Measurements from ENCODE around the gene DDX20. TPM values are rescaled to one million over a fixed set of nuclear protein-coding genes. Genes with fewer than 3 reads are reported as not detected.
"Not testable (repeated sequence)": the region's sequence is repeated elsewhere in the genome, so short reads cannot be mapped to it uniquely, and the experiment has no call there.

Gene DDX20
- total RNA-seq, 1 donor from 2014 or later, result 14.0 TPM

GRCh38 chr1:111738436-111739193, 17.1 kb upstream of the DDX20 start:
- peak overlapping the region; percentile 93 for H3K4me3 Mint-ChIP-seq (ENCODE audit: unreplicated experiment)
- H3K27me3 Mint-ChIP-seq (ENCODE audit: unreplicated experiment), result no peaks in the 10 kb centered on the region
- TF ChIP-seq, protein P1, sequence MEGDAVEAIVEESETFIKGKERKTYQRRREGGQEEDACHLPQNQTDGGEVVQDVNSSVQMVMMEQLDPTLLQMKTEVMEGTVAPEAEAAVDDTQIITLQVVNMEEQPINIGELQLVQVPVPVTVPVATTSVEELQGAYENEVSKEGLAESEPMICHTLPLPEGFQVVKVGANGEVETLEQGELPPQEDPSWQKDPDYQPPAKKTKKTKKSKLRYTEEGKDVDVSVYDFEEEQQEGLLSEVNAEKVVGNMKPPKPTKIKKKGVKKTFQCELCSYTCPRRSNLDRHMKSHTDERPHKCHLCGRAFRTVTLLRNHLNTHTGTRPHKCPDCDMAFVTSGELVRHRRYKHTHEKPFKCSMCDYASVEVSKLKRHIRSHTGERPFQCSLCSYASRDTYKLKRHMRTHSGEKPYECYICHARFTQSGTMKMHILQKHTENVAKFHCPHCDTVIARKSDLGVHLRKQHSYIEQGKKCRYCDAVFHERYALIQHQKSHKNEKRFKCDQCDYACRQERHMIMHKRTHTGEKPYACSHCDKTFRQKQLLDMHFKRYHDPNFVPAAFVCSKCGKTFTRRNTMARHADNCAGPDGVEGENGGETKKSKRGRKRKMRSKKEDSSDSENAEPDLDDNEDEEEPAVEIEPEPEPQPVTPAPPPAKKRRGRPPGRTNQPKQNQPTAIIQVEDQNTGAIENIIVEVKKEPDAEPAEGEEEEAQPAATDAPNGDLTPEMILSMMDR (IDR thresholded peaks at IDR 0.05), result no peak
- DNase-seq (ENCODE audit: extremely low spot score, unreplicated experiment), result peak; percentile 90
- peaks cover 24% of the 10 kb centered on the region for H3K4me1 Mint-ChIP-seq (ENCODE audit: unreplicated experiment)
- H3K27ac Mint-ChIP-seq (ENCODE audit: unreplicated experiment), result peak overlapping the region; percentile 97
- H3K9me3 Mint-ChIP-seq (ENCODE audit: unreplicated experiment), result no peaks in the 10 kb centered on the region
- H3K36me3 Mint-ChIP-seq (ENCODE audit: unreplicated experiment), result no peaks in the 10 kb centered on the region

GRCh38 chr1:111739194-111739924, 16.3 kb upstream of the DDX20 start, which contains the start of gene INKA2:
Gene INKA2 (minus strand): TSS chr1:111739395. CDS start chr1:111739242, 153 bp downstream.
- no peaks in the 10 kb centered on the region for H3K27me3 Mint-ChIP-seq (ENCODE audit: unreplicated experiment)
- H3K4me3 Mint-ChIP-seq (ENCODE audit: unreplicated experiment), result peak within 1 kb of the TSS; percentile 93
- H3K4me1 Mint-ChIP-seq (ENCODE audit: unreplicated experiment), result peaks cover 27% of the 10 kb centered on the region
- no peaks in the 10 kb centered on the region for H3K9me3 Mint-ChIP-seq (ENCODE audit: unreplicated experiment)
- TF ChIP-seq, protein P1 (IDR thresholded peaks at IDR 0.05), result no peak
- H3K36me3 Mint-ChIP-seq (ENCODE audit: unreplicated experiment), result no peaks in the 10 kb centered on the region
- peak; percentile 93 for DNase-seq (ENCODE audit: extremely low spot score, unreplicated experiment)
- H3K27ac Mint-ChIP-seq (ENCODE audit: unreplicated experiment), result peak within 1 kb of the TSS; percentile 97

GRCh38 chr1:111739925-111740765, 15.6 kb upstream of the DDX20 start:
- Mint-ChIP-seq H3K27me3 (ENCODE audit: unreplicated experiment) (no peaks in the 10 kb centered on the region), H3K9me3 (ENCODE audit: unreplicated experiment) (no peaks in the 10 kb centered on the region), H3K4me1 (ENCODE audit: unreplicated experiment) (peaks cover 27% of the 10 kb centered on the region), H3K36me3 (ENCODE audit: unreplicated experiment) (no peaks in the 10 kb centered on the region), H3K27ac (ENCODE audit: unreplicated experiment) (peak overlapping the region; percentile 97), H3K4me3 (ENCODE audit: unreplicated experiment) (peak overlapping the region; percentile 93)
- TF ChIP-seq, protein P1 (IDR thresholded peaks at IDR 0.05), result peak; percentile 3
- peak; percentile 90 for DNase-seq (ENCODE audit: extremely low spot score, unreplicated experiment)

- not testable (repeated sequence) for H3K27me3 Mint-ChIP-seq (ENCODE audit: unreplicated experiment); H3K27ac Mint-ChIP-seq (ENCODE audit: unreplicated experiment); DNase-seq (ENCODE audit: extremely low spot score, unreplicated experiment); H3K9me3 Mint-ChIP-seq (ENCODE audit: unreplicated experiment); H3K36me3 Mint-ChIP-seq (ENCODE audit: unreplicated experiment)
- Mint-ChIP-seq H3K4me1 (ENCODE audit: unreplicated experiment) (peaks cover 27% of the 10 kb centered on the region), H3K4me3 (ENCODE audit: unreplicated experiment) (peak overlapping the region; percentile 18)
Measured at GRCh38 chr1:111742292-111742691, 13.4 kb upstream of the DDX20 start.

- H3K27me3 Mint-ChIP-seq (ENCODE audit: unreplicated experiment), result no peaks in the 10 kb centered on the region
Measured at GRCh38 chr1:111742938-111743549, 12.7 kb upstream of the DDX20 start.

More at GRCh38 chr1:111742938-111743549, 12.7 kb upstream of the DDX20 start:
- Mint-ChIP-seq H3K9me3 (ENCODE audit: unreplicated experiment) (no peaks in the 10 kb centered on the region), H3K4me3 (ENCODE audit: unreplicated experiment) (no peak overlapping the region), H3K27ac (ENCODE audit: unreplicated experiment) (peak overlapping the region; percentile 50), H3K4me1 (ENCODE audit: unreplicated experiment) (peaks cover 20% of the 10 kb centered on the region), H3K36me3 (ENCODE audit: unreplicated experiment) (no peaks in the 10 kb centered on the region)
- TF ChIP-seq, protein P1 (IDR thresholded peaks at IDR 0.05), result no peak
- DNase-seq (ENCODE audit: extremely low spot score, unreplicated experiment), result no peak

All from osteocyte (in vitro differentiated cells).